SHP77 (cell line): ENCODE data around the gene KLF7.
A peak's percentile ranks its signal among the peaks of the same experiment; 100 is the strongest.

Source experiments
- DNase-seq, 2 experiments: peaks; one replicate each; lab custom pipeline; 2025; lab: John Stamatoyannopoulos, UW

The KLF7 gene

GRCh38 chr2:207092818-207093217 is 72.9 kb downstream of the KLF7 start:
- DNase-seq = no peak

- DNase-seq = no peak
Observed at GRCh38 chr2:207091928-207092327, 73.8 kb downstream of the KLF7 start.

- no peak for DNase-seq
Observed at GRCh38 chr2:207091176-207091575, 74.6 kb downstream of the KLF7 start.

- DNase-seq = no peak
Observed at GRCh38 chr2:207090389-207090788, 75.4 kb downstream of the KLF7 start.

- peak; percentile 30 to 55 for DNase-seq
Observed at GRCh38 chr2:207088839-207089238, 76.9 kb downstream of the KLF7 start.

GRCh38 chr2:207088276-207088675 is 77.5 kb downstream of the KLF7 start:
- DNase-seq = no peak

GRCh38 chr2:207087046-207087902 is 78.5 kb downstream of the KLF7 start:
- no peak for DNase-seq

GRCh38 chr2:207086136-207086535 is 79.6 kb downstream of the KLF7 start:
- DNase-seq = no peak

GRCh38 chr2:207085110-207085509 is 80.6 kb downstream of the KLF7 start:
- no peak for DNase-seq

GRCh38 chr2:207083361-207084110 is 82.2 kb downstream of the KLF7 start:
- no peak for DNase-seq

GRCh38 chr2:207082619-207083018 is 83.1 kb downstream of the KLF7 start:
- no peak for DNase-seq

- no peak for DNase-seq
Observed at GRCh38 chr2:207078186-207078798, 87.5 kb downstream of the KLF7 start.

GRCh38 chr2:207077266-207077665 is 88.5 kb downstream of the KLF7 start:
- no peak for DNase-seq

- no peak for DNase-seq
Observed at GRCh38 chr2:207075456-207075855, 90.3 kb downstream of the KLF7 start.

- DNase-seq = peak; percentile 48 to 54
Observed at GRCh38 chr2:207073801-207074678, 91.7 kb downstream of the KLF7 start.

GRCh38 chr2:207073412-207073800 is 92.3 kb downstream of the KLF7 start:
- no peak for DNase-seq

GRCh38 chr2:207072571-207072970 is 93.2 kb downstream of the KLF7 start:
- DNase-seq = no peak

GRCh38 chr2:207071820-207072219 is 93.9 kb downstream of the KLF7 start:
- no peak for DNase-seq

- DNase-seq = no peak
Observed at GRCh38 chr2:207067473-207067872, 98.3 kb downstream of the KLF7 start.

GRCh38 chr2:207066791-207067460 is 98.8 kb downstream of the KLF7 start:
- DNase-seq = no peak

- no peak for DNase-seq
Observed at GRCh38 chr2:207066166-207066565, 99.6 kb downstream of the KLF7 start.
